NCI-H1694 treated with DMSO at 0.1 percent for 48 hours (cell line): ENCODE data around the gene EFCAB6.

Experiments used
- DNase-seq: peaks from one replicate; lab custom pipeline; 2025; lab: John Stamatoyannopoulos, UW

The EFCAB6 gene

DNA sequence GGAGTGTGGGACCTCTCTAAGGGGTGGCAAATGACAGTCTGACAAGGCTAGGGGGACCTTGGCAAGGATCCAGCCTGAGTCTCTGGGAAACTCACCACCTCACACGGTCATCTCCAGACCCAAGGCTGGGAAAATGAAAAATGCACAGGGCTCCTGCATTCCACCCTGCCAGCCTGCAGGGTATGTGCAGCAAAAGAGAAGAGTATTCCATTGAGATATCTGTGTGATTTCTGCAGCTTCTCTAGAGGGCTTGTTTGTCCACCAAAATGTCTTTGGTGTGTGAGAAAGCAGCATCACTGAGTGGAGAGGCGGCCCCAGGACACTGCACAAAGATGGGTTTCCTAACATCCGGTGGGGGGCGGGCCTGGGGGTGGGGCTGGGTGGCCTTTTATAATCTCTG, 177.8 kb downstream of the EFCAB6 start:
- DNase-seq = no peak

DNA sequence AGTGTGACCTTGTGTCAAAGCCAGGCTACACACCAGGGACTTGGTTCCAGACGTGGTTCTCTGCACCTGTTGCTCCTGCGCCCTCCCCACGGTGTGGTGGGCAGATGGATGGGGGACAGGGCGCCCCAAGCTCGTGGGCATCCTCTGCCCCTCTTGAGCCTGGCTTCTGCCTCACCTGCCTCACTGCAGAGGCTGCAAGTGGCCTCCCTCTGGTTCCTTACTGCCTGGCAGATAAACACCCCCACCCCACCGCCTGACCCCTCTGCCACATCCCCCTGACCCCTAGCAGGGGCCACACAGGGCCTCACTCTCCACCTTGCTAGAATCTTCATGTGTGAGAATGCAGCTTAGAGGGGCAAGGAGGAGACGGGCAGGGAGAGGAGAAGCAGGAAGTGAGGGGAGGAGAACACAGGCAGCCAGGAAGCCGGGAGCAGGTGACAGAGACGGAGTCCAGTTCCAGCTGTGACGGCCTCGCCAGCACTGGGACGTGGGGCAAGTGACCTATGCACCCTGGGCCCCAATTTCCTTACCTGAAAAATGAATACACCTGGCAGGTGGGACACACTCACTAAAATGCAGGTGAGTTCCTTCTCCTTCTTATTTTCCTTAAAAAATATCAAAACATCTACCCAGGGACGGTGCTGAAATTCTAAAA, 178.3 kb downstream of the EFCAB6 start:
- DNase-seq = no peak

DNA sequence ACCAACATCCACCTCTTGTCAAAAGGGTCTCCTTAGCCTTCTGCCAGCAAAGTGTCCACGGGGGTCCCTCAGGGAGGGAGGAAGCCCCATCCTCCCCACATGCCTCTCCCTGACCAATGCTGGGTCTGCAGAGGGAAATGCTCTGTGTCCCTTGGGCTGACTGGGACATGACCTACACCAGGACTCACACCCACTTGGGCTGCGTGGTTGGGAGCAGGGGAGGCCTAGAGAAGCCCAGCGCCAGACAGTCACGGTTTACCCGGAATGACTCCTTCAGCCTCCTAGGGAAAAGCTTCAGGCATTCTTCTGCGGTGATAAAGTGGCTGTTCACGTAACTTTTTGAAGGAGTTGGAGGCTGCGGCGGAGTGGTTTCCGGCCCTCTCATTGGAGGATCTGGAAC, 180.3 kb downstream of the EFCAB6 start:
- no peak for DNase-seq

DNA sequence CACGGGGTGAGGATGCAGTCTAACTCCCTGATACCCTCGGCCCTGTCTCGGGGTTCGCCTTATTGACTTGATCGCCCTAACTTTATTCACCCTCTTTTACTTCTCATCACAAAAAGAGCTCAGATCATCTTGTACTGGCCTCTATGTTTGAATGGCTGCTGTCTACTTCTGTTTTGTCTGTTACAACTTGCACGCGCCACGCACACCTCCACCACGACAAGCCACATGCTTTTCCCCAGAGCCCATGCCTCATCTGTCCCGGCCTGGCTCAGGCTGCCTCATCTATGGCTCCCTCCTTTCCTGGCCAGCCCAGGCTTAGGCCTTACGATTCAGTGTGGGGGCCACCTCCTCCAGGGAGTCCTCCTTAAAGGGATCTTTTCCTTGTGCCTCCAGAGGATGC, 180.9 kb downstream of the EFCAB6 start:
- DNase-seq = no peak

DNA sequence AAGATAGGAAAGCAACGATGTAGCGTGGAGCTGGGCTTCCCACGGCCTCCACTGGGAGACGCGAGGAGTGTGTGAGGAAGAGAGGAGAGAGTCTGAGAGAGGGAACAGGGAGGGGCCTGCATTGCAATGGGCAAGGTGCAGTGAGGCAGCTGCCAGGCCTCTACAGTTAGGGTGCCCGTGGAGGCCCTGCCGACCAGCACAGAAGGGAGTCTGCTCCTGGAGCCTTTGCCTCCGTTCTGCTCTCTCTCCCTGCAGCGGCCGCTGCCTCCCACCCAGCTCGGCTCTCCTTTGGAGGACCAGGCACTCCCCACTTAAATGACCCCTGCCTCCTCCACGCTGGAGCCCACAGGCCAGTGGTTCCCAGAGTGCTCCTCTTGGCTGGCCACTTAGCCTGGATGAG, 181.7 kb downstream of the EFCAB6 start:
- DNase-seq = no peak

DNA sequence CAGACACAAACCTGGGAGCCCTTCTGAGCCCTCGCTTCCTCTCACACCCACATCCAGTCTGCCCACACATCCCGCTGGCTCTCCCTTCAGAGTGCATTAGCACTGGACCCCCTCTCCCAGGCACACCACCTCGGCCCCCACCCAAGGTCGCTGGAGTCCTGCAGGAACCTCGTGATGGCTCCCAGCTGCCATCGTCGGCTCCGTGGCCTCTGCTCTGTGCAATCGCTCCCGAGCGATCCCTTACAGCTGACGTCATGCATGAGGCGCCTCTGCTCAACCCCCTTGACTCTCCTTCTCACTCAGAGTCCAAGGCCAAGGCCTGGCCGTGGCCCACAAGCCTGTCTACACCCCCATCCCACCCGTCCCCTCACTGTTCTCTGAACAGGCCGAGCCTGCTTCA, 183.9 kb downstream of the EFCAB6 start:
- DNase-seq = no peak

DNA sequence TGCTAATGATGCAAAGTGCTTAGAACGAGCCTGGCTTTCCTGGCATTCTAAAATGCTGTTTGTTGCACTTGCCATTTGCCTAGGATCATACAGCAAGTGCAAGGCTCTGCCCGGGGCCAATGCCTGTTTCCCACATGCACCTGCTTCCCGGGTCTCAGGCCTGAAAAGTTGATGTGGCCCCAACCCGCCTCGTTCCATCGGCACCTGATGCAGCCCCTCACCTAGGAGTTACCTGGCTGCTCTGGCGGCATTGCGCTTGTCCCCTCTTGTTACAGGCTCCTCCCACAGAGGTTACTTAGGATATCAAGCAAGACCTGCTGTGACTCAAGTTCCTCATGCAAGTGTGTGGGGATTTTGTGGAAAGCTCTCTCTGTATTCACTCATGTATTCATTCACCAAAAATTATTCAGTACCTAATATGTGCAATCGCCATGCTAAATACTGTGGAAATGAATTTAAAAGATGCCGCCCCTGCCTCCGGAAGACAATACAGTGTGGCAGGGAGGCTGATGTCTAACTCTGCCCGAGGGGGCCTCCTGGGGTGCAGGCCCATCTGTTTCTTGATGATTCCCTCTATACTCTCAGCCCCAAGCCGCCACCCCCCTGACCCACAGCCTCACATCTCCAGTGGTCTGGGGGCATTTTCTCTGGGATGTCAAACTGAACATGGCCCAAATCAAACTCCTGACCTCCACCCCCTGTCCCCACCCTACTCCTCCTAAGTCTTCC, 184.5 kb downstream of the EFCAB6 start:
- DNase-seq = no peak

DNA sequence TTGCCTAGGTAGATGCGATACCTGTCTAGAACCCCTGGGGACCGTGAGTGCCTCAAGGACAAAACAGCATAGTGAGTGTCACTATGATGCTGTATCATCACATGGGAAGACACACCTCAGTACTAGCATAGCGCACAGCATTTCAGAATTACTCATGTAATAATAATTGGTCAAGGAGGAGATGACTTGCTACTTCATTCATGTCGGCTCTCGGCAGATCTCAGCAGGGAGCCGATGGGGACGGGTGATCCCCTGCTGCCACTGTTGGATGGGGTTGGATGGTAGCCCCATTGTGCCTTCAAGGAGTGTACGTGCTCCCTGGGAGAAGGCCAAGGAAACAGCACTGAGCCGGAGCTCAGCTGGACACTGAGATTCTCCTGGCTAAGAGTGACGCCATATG, 186.9 kb downstream of the EFCAB6 start:
- DNase-seq = no peak

DNA sequence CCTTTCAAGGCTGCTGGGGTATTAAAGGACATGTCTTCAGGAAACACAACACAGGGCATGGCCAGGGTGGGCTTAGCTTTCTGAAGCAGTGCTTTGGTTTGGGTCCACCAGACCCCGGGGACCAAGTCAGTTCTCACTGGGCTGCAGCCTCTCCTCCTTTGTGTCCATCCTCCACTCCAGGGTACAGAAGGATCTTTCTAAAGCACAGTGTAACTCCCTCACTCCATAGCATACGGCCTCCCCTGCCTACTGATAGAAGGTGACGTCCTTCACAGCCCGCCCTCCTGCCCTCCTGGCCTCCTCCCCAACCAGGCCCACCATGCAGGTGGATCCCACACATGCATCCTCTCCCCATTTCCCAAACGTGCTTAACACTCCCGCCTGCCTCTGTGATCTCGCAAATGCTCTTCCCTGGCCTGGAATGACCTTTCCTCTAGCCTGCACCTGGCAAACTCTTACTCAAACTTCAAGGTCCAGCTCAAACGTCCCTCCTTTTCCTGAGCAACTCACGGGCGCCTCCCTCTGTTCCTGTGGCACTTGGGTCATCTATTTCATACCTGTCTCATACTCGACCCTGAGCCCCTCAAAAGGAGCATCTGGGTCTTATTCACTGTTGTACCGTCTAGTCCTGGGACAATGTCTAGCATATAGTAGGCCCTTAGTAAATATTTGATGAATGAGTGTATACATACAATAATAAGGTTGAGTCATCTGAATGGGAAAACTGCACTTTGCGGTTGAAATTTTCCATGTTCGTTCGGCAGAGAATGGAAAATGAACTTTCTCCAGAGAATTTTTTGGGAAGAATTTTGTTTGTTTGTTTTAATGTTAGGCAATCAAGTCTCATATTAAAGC, 187.7 kb downstream of the EFCAB6 start:
- DNase-seq = no peak

DNA sequence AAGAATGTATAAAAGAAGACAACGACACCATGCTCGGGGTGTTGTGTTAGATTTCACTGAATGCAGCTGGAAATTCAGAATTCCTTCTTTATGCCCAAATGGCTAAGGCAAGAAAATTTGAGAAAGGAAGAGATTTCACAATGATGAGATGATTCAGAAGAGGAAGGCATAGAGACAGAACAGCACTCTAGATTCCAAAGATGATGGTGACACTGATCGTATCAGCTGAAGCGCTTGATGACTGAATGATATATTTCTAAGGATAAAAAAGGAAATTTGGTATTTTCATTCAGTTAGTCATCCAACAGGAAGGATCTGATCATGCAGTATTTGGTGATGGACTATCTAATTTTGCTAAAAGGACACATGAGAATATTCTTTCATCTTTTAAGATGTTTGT, 189.2 kb downstream of the EFCAB6 start:
- DNase-seq = no peak

DNA sequence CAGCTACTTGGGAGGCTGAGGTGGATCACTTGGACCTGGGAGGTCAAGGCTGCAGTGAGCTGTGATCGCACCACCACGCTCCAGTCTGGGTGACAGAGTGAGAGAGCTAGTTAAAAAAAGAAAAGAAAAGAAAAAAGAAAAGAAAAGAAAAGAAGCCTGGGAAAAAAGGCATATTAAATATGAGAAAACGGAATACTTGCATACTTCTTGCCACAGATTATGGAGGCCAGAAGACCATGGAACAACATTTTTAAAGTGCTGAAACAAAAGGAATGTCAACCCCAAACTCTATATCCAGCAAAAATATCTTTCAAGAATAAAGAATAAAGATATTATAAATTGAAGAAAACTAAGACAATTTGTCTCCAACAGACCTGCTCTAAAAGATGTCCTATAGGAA, 191.9 kb downstream of the EFCAB6 start:
- no peak for DNase-seq

DNA sequence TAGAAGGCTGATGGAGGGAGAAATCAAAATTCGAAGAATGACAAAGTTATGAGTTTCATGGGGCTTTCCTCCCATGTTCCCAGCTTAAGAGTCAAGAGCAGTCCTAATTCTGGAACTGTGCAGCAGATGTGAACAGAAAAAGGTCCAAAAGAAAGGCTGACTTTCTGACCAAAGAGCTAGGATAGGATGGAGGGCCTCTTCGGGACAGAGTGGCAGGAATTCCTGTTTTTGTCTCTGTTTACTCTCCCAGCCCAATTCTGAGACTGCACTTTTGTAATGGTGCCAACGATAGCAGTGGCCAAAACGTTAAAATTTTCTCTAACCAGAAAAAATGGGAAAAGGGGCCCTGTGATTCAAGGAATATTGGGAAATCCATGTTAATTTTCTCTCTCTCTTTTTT, 193.6 kb downstream of the EFCAB6 start:
- no peak for DNase-seq

DNA sequence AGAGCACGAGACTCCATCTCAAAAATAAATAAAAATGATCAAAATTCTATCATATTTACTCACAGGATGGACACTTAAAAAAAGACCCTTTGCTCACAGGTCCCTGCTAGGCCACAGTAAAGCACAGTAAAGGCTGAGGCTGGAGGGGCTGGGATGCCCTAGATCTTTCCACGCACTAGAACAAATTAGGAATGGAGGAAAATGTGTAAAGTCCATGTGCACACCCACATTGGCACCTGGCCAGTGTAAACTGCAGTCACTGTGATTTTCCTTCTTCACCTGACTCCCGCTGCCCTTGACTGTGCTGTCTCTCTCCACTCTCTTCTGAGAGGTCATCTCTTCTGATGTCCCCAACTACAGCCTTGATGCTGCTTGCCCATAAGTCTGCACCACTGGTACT, 195.5 kb downstream of the EFCAB6 start:
- no peak for DNase-seq

DNA sequence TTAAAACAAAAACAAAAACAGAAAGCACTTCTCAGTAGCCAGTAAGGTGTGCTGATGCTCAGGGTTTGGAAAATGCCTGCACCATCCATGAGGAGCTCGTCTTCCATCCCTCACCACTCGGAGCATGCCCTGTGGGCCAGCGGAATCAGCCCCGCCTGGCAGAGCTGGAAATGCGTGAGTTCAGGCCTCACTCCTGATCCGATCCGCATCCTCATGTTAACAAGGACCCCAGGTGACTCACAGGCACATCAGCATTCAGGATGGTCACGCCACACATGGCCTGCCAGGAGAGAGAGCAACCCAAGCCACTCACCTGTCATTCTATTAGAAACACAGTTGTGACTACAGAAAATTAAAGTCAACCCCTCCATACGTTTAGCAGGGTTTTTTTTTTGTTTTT, 211.8 kb downstream of the EFCAB6 start:
- DNase-seq = no peak

DNA sequence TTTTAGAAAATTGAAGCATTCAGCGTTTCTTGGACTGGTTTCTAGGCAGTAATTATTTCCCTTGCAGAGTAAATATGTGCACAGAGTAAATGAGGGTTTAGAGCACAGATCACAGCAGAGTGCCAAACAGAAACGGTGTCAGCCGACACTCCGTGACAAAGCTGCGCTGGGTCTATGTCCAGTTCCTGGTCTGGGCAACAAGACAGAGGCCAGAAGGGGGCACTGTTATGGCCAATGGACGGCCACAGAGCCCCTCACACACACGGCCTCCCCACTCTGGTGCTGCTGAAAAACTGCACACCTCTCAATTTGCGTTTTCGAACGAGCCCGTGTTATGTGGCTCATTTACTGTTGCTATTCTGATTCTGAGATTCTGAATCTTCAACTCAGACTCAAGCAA, 219.6 kb downstream of the EFCAB6 start:
- no peak for DNase-seq

DNA sequence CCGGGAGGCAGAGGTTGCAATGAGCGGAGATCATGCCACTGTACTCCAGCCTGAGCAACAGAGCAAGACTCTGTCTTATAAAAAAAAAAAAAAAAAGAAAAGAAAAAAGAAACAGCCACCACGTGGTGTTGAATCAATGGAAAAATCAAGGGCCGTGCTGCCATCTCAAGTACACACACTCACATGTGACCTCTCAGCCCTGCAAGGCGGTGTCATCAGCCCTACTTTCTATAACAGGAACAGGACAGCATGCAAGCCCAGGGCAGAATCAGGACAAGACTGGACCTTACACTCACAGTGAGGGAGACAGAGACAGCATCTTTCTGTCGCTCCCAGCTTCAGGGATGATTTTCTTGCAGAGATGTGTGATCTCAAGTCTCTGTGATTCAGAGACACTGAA, 220.7 kb downstream of the EFCAB6 start:
- DNase-seq = no peak

DNA sequence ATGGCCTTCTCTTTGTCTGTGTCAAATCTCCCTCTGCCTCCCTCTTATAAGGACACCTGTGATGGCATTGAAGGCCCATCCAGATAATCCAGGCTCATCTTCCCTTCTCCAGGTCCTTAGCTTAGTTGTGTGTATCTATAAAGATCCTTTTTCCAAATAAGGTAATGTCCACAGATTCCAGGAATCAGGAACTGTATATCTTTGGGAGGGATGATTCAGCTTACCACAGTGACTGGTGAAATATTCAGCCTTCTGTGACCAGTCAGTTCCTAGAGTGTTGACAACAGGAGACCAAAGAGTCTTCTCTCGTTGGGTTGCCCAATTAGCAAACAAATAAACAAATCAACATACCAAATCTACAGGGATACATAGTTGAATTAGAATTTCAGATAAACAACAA, 224.5 kb downstream of the EFCAB6 start:
- DNase-seq = no peak

DNA sequence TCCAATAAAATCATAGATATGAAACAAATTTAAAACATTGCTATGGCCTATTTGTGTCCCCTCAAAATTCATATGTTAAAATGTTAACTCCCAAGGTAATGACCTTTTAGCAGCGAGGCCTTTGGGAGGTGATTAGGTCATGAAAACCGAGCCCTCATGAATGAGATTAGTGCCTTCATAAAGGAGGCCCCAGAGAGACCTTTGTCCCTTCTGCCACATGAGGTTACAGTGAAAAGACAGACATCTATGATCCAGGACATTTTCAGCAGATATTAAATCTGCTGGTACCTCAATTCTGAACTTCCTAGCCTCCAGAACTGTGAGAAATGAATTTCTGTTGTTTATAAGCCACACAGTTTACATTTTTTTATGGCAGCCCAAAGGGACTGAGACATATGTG, 228.6 kb downstream of the EFCAB6 start:
- no peak for DNase-seq

DNA sequence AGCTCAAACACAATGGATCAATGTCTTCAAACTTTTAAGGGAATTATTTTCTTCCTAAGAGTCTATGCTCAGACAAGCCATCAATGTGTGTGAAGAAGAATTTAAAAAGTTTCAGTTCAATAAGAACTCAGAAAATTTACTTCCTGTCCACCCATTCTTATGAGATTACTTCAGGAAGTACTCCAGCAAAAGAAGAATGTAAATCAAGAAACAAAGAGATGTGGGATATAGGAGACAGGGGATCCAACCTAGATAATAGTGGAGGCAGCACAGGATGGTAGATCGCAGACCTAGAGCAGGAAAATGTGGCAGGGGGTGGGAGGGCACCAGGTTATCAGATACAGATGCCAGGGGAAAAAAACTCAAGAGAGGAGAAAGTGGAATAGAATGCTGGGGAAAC, 229.7 kb downstream of the EFCAB6 start:
- no peak for DNase-seq

DNA sequence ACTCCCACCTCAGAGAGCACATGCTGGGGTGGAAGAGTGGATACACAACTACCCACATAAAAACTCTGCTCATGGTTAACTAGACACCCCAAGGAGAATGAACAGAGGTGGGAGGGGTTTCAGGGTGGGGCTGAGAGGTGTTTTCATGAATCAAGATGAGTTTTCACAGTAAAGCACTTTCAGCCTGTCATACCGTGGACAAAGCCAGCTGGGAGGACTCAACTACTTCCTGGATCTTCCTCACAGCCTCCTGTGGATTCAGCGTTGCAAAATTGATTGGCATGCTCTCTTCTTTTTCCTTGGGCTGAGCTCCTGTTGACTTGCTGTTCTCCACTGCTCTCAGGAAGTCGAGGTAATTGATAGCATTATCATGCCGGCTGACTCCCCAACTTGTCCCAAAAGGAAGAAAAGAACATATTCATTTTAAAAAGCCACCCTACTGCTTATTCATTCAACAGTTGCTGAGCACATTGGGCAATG, 231.8 kb downstream of the EFCAB6 start:
- no peak for DNase-seq

DNA sequence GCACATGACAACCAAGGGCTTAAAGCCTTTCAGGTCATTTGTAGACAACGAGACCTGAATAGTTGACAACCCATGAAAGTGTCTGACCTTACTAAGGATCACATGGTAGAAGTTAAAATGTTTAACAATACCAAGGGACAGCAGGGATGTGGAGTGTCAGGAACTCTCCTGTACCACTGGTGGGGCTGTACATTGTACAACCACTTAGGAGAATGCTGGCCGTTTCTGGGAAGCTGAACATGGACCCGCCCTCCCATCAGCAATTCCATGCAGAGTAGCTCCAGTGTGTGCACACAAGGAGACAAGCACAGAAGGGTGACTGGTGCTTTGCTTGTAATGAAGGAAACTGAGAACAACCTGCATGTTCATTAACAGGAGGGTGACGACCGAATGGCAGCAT, 237.4 kb downstream of the EFCAB6 start:
- DNase-seq = no peak

DNA sequence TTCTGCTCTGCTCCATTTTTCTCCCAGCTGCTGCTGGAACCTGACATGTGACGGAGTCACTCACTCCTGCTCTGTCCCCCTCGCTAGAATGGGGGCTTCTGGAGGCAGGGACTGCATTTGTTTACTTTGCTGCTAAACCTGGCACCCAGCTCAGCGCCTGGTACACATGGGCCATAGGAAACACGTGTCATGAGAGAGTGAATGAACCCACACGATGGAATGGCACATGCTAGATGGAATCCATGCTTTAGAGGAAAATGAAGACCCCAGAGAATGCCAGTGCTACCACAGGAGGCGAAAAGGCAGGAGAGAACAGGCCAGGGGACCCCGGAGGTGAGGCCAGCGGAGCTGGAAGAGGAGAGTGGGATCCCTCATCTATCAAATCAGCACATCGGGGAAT, 239.4 kb downstream of the EFCAB6 start:
- no peak for DNase-seq

DNA sequence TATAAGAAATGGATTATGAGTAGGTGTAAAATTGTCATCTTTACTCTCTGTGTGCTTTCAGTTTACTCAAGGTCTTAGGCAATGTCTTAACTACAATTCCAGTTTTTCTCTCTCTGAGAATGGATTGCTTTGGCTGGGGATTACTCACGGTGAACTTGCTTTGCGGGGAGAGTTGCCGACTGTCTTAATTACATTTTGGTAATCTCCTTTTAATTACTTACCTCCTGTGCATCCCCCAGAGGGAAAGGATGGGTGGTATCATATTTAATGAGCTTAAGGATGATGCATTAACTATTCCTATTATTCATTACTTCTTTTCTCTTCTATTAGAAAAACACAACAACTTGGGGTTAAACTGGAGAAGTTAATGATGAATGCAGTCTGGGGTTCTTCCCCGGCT, 240.9 kb downstream of the EFCAB6 start:
- DNase-seq = no peak
